AG09319 (cell line): ENCODE results near the gene LSAMP.

Experiments
- DNase-seq: peaks from one replicate; pipeline ENCODE4 v3.0.0-alpha.2; 2010; ENCODE audit warnings: low read depth; ENCODE audit errors: extremely low read depth
- CTCF ChIP-seq: IDR thresholded peaks from 2 replicates; pipeline ENCODE4 v1.5.1; 2011; ENCODE audit warnings: low read depth, mild to moderate bottlenecking, inconsistent platforms, low read length, moderate library complexity

LSAMP gene

GRCh38 chr3:116057400-116058006, 387.8 kb downstream of the LSAMP start:
- no peak for TF ChIP-seq CTCF
- no peak for DNase-seq

- DNase-seq = no peak
These were observed 389.0 kb downstream of the LSAMP start for GRCh38 chr3:116056280-116056679.

GRCh38 chr3:116053017-116053416, 392.3 kb downstream of the LSAMP start:
- no peak for DNase-seq
- no peak for TF ChIP-seq CTCF

More at GRCh38 chr3:116056280-116056679, 389.0 kb downstream of the LSAMP start:
- no peak for TF ChIP-seq CTCF

- DNase-seq = no peak
- no peak for TF ChIP-seq CTCF
These were observed 392.7 kb downstream of the LSAMP start for GRCh38 chr3:116052602-116053001.

DNA sequence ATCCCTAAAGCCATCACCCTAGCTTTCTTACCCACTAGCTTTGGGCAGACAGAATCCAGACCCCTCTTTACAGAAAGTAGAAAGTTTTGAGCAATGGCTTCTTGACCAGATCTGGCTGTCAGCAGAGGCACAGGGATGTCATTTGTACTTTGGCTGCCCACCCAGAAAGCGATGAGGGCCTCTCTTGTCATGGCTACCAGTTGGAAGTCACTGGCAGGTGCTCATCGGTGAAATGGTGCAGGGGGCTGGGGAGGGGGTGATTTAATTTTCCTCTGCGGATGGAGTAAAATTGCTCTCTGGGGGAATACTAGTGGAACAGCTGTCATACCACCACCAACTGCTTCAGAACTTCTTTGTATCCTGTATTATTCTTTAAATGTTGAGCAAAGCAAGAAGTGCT, 393.7 kb downstream of the LSAMP start:
- no peak for TF ChIP-seq CTCF
- DNase-seq = no peak

DNA sequence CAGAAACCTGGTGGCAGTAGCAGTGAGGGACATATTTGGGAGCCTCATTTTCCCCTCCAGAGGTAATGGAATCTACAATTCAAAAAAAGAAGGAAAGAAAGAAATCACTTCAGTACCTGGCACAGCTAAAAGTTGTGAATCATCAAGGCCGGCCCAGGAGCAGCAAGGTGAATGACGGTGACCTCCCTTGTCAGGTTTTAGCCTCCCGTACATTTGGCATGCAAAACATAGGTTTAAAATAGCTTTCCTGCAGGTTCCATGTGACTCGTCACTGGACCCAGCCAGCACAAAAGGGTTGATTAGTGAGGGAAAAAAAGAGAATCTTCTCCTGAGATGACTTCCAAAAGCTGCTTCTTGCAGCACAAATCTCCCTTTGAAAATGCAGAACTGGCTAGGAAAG, 394.2 kb downstream of the LSAMP start:
- no peak for DNase-seq
- TF ChIP-seq CTCF = no peak

DNA sequence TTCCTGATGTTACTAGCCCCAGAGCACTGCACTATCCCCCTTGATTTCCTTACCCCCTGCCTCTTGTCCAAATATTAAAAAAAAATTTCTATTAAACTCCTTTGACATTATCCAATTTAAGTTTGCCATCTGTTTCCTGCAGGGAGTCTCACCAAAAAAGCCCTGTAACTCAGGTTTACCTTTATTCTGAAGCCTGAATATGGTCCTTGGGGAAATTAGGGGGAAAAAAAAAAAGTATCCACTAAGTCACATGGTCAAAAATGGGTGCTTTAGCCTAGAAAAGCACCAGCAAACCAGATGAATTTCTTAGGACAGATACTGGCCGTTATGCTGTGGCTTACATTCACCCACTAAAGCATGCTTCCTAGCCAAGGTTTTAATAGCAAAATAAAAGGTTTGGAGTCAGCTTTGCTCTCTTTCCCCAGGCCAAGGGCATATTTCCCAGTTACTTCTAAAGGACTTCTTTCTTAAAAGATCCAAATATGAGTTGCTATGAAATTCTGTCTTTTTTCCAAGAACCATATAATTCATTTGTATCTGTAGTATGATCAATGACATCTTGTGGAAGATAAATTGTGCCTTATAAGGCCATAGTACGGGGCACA, 394.9 kb downstream of the LSAMP start:
- no peak for TF ChIP-seq CTCF
- DNase-seq = no peak
